Measurements from ENCODE around the gene TMEM218.

The TMEM218 gene

GRCh38 chr11:125111343-125112207 lies at the start of gene TMEM218:
TSS of gene TMEM218 (minus strand) at chr11:125111626. CDS start at chr11:125102241, 9,385 bp downstream.
- DNase-seq (ENCODE audit: low read depth): peak; percentile 99

GRCh38 chr11:125157953-125158680 lies 46.7 kb upstream of the TMEM218 start:
- no peak for DNase-seq (ENCODE audit: low read depth)

- DNase-seq (ENCODE audit: low read depth): no peak
These were observed 45.8 kb upstream of the TMEM218 start for GRCh38 chr11:125157118-125157733.

- no peak for DNase-seq (ENCODE audit: low read depth)
These were observed 45.1 kb upstream of the TMEM218 start for GRCh38 chr11:125156346-125157117.

- no peak for DNase-seq (ENCODE audit: low read depth)
These were observed 44.3 kb upstream of the TMEM218 start for GRCh38 chr11:125155767-125156166.

- DNase-seq (ENCODE audit: low read depth): no peak
These were observed 43.6 kb upstream of the TMEM218 start for GRCh38 chr11:125155100-125155444.

- DNase-seq (ENCODE audit: low read depth): no peak
These were observed 43.1 kb upstream of the TMEM218 start for GRCh38 chr11:125154378-125155099.

GRCh38 chr11:125153837-125154236 lies 42.4 kb upstream of the TMEM218 start:
- DNase-seq (ENCODE audit: low read depth): no peak

- no peak for DNase-seq (ENCODE audit: low read depth)
These were observed 37.3 kb upstream of the TMEM218 start for GRCh38 chr11:125148743-125149142.

GRCh38 chr11:125148011-125148410 lies 36.6 kb upstream of the TMEM218 start:
- DNase-seq (ENCODE audit: low read depth): no peak

- no peak for DNase-seq (ENCODE audit: low read depth)
These were observed 35.9 kb upstream of the TMEM218 start for GRCh38 chr11:125147280-125147679.

- DNase-seq (ENCODE audit: low read depth): no peak
These were observed 34.8 kb upstream of the TMEM218 start for GRCh38 chr11:125146232-125146631.

GRCh38 chr11:125141686-125142535 lies 30.5 kb upstream of the TMEM218 start:
- peak; percentile 13 for DNase-seq (ENCODE audit: low read depth)

- DNase-seq (ENCODE audit: low read depth): no peak
These were observed 29.8 kb upstream of the TMEM218 start for GRCh38 chr11:125141178-125141577.

GRCh38 chr11:125140233-125140632 lies 28.8 kb upstream of the TMEM218 start:
- no peak for DNase-seq (ENCODE audit: low read depth)

GRCh38 chr11:125139778-125140177 lies 28.4 kb upstream of the TMEM218 start:
- no peak for DNase-seq (ENCODE audit: low read depth)

GRCh38 chr11:125138966-125139365 lies 27.5 kb upstream of the TMEM218 start:
- no peak for DNase-seq (ENCODE audit: low read depth)

- no peak for DNase-seq (ENCODE audit: low read depth)
These were observed 24.6 kb upstream of the TMEM218 start for GRCh38 chr11:125136001-125136400.

- peak; percentile 41 for DNase-seq (ENCODE audit: low read depth)
These were observed 21.2 kb upstream of the TMEM218 start for GRCh38 chr11:125132596-125132995.

- DNase-seq (ENCODE audit: low read depth): no peak
These were observed 20.6 kb upstream of the TMEM218 start for GRCh38 chr11:125132071-125132470.
